ENCODE measurements around the gene WNK1.

DNA sequence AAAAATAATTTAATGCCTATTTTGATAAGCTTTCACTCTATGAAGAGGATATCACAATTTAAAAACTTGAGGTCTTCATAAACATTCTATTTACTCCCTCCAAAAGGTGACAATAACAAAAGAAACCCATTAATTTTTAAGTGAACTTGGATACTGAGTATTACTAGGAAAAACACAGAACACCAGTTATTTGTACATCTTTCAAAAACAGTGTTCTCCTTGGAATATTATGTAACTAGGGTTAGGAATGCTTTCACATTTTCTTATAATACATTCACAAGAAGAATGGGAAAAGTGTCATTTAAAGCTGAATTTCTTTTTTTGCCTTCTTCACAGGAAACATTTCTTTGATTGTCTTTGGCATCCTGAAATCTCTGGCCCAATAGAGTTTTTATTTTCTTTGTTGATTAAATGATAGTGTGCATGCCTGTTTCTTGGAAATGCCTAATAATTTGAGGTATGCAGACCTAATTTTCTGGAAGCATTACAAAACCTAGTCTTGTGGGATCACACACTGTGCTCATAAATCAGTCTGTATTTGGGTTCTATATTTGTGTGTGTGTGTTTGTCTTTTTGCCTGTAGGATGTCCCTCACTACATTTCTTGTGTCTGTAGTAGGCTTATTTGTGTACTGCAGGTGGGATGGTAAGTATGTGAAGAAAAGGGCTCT, 76.5 kb downstream of the WNK1 start:
- TF ChIP-seq POLR2A (IDR thresholded peaks at IDR 0.05) (no peak), CTCF (IDR thresholded peaks at IDR 0.05) (no peak)

Data from adrenal gland (tissue), 5 donors.